GM18508 (cell line): ENCODE results near the gene PRKAA1.
"Not testable (repeated sequence)": the region's sequence is repeated elsewhere in the genome, so short reads cannot be mapped to it uniquely, and the experiment has no call there.

Source experiments
- ATAC-seq: cut with Tn5 transposase; IDR thresholded peaks from one replicate; pipeline ENCODE4 v1.9.1; 2021; ENCODE audit warnings: moderate number of reproducible peaks; ENCODE audit not compliant: insufficient read depth, unreplicated experiment

Gene PRKAA1

DNA sequence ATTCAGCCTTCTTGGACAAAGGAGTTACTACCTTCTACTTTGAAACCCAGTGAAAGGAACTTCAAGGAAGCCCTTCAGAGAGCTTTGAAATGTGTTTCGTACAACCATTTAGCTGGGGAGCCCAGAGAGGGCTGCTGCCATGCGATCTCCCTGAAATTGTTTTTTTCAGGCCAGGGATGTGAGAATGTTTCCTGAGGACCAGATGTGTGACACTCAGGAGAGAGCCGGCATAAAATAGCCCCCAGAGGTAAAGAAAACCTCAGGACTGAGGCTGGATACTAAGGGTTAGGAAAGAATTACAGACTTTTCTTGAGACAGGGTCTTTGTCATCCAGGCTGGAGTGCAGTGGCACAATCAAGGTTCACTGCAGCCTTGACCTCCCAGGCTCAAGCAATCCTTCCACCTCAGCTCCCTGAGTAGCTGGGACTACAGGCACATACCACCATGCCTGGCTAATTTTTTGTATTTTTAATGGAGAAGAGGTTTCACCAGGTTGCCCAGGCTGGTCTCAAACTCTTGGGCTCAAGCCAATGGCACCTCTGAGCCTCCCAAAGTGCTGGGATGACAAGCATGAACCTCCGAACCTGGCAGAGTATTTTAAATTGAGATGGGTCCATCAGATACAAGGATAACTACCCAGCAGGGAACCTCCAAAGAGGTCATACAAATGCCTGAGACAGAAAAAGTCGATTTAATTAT, 28.5 kb upstream of the PRKAA1 start:
- ATAC-seq, result no peak

GRCh38 chr5:40825461-40826043, 27.4 kb upstream of the PRKAA1 start:
- ATAC-seq, result not testable (repeated sequence)

GRCh38 chr5:40823459-40823858, 25.3 kb upstream of the PRKAA1 start:
- no peak for ATAC-seq

DNA sequence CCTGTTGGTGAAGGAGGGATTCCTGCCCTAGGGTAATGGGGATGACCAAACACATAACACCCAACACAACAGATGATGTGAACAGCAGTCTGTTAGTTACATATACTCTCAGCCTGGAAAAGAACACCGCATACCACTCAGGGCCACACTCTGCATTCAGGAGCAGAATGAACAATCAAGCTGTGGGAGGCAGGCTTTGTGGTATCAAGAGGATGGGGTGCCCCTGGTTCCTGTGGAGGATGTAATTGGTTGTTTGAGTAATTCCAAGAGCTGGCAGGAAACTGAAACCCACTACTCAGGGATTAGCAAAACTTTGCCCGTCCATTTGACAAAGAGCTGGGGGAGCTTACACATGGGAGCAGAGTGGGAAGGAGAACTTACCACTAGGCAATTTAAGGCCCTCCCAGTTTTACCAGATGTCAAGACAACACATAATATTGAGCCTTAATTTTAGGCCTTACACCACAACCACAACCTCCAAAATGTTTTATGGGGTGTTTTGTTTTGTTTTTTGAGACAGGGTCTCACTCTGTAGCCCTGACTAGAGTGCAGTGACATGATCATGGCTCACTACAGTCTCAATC, 15.6 kb upstream of the PRKAA1 start:
- no peak for ATAC-seq

DNA sequence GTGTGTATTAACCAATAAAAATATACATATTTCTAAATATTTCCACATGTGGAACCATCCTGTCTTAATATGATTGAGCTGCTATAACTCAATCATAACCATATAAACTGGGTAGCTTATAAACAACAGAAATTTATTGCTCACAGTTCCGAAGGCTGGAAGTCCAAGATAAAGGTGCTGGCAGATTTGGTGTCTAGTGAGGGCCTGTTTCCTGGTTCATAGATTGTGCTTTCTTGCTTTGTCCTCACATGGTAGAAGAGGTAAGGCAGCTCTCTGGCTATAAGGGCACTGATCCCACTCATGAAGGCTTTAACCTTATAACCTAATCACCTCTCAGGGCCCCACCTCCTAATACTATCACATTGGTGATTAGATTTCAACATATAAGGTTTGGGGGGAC, 14.0 kb upstream of the PRKAA1 start:
- no peak for ATAC-seq

GRCh38 chr5:40801771-40802562, 3.8 kb upstream of the PRKAA1 start:
- no peak for ATAC-seq

DNA sequence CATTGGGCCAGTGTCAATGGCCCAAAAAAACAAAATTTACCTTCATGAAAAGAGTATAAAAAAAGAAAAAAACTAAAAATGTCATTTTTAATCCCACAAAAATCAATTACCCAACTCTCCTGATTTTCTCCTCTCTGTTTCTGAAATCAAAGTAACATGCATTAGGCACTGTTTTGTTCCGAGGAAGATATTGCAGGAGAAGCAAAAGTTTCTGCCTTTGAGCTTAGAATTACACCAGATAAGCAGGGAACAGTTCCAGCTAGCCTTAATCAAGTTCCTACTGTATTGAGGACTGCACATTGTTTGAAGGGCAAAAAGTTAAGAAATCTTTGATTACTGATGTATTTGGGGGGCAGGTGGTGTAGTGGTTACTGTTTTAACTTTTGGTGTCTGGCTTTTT, 1.1 kb upstream of the PRKAA1 start:
- no peak for ATAC-seq

GRCh38 chr5:40798801-40799210, 632 bp upstream of the PRKAA1 start:
- ATAC-seq, result no peak

GRCh38 chr5:40797273-40798011, 732 bp downstream of the PRKAA1 start:
- peak; percentile 35 for ATAC-seq

- ATAC-seq, result no peak
Measured at GRCh38 chr5:40796487-40796889, 1.7 kb downstream of the PRKAA1 start.

DNA sequence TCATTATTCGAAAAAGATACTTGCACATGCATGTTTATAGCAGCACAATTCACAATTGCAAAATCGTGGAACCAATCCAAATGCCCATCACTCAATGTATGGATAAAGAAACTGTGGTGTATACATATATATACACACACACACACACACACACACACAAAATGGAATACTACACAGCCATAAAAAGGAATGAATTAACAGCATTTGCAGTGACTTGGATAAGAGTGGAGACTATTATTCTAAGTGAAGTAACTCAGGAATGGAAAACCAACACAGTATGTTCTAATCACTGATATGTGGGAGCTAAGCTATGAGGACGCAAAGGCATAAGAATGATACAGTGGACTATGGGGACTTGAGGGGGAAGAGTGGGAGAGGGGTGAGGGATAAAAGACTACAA, 3.3 kb downstream of the PRKAA1 start:
- ATAC-seq, result not testable (repeated sequence)

DNA sequence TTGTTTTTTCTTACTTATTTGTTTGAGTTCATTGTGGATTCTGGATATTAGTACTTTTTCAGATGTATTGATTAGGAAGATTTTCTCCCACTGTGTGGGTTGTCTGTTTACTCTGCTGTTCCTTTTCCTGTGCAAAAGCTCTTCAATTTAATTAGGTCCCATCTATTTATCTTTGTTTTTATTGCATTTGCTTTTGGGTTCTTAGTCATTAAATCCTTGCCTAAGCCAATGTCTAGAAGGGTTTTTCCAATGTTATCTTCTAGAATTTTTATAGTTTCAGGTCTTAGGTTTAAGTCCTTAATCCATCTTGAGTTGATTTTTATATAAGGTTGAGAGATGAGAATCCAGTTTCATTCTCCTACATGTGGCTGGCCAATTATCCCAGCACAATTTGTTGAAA, 3.8 kb downstream of the PRKAA1 start:
- ATAC-seq, result not testable (repeated sequence)

- not testable (repeated sequence) for ATAC-seq
Measured at GRCh38 chr5:40792691-40793090, 5.5 kb downstream of the PRKAA1 start.

GRCh38 chr5:40791715-40792139, 6.4 kb downstream of the PRKAA1 start:
- no peak for ATAC-seq

- no peak for ATAC-seq
Measured at GRCh38 chr5:40790947-40791593, 7.1 kb downstream of the PRKAA1 start.

- ATAC-seq, result not testable (repeated sequence)
Measured at GRCh38 chr5:40788941-40789340, 9.2 kb downstream of the PRKAA1 start.

DNA sequence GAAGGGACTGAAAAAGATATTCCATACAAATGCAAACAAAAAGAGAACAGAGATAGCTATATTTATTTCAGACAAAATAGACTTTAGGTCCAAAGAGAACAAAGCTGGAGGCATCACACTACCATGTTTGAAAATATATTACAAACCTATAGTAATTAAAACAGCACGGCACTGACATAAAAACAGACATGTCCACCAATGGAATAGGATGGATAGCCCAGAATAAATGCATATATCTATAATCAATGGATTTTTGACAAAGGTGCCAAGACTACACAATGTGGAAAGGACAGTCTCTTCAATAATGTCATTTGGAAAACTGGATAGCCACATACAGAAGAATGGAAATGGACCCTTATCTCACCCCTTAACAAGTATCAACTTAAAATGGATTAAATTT, 10.2 kb downstream of the PRKAA1 start:
- no peak for ATAC-seq

GRCh38 chr5:40786664-40787063, 11.5 kb downstream of the PRKAA1 start:
- ATAC-seq, result not testable (repeated sequence)

DNA sequence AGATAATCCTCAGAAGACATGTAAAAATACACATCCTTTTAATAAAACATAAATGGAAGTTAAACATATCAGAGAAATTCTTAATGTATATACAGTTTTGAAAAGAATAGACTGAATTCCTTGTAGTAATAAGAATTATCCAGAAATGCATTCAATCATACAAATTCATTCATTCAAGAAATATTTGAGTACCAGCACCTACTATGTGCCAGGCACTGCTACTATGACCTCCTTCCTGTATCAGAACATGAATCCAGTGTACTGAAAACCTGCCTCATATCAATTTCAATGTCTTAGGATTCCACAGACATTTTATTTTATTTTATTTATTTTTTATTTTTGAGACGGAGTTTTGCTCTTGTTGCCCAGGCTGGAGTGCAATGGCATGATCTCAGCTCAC, 13.3 kb downstream of the PRKAA1 start:
- no peak for ATAC-seq
